ENCODE measurements around the gene RNF220.

Gene RNF220

DNA sequence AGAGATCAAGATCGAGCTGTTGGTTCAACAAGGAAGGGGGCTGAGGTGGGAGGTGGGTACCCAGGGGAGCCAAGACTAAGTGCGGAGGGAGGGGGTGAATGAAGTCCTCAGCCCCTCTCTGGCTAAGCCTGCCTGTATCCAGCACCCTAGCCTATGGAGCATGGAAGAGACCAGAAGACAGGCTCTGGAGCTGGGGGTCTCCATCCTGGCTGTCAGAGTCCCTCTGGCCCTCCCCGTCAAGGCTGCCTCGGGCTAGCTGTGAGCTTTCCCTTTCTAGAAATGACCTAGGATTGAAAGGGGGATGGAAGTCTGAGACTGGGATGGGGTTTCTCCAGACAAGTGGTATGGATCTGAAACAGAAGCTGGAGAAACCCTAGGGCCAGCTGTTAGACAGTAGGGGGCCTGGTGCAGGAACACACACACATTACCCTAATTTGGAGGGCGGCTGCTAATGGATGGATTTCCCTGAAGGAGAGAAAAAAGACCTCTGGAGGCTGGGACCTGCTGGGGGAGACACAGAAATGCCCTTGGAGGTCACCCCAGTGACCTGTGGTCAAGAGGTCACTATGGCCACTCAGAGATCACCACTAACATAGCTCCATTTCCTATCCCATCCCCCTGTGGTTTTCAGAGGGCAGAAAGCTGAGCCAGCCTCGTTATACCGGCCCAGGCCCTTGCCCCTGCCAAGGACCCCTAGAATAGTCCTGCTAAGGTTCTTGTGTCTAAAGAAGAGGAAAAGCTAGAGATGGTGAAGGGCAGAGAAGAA lies 161.4 kb downstream of the RNF220 start:
- TF ChIP-seq POLR2AphosphoS5 (IDR thresholded peaks at IDR 0.05; ENCODE audit: low read depth, low read length) (no peak), TAF1 (IDR thresholded peaks at IDR 0.05; ENCODE audit: borderline replicate concordance, low read depth, low read length) (no peak), POLR2A (IDR thresholded peaks at IDR 0.05; ENCODE audit: low read depth, low read length) (no peak)
- FAIRE-seq: no peak
- DNase-seq (ENCODE audit: insufficient read length): no peak

DNA sequence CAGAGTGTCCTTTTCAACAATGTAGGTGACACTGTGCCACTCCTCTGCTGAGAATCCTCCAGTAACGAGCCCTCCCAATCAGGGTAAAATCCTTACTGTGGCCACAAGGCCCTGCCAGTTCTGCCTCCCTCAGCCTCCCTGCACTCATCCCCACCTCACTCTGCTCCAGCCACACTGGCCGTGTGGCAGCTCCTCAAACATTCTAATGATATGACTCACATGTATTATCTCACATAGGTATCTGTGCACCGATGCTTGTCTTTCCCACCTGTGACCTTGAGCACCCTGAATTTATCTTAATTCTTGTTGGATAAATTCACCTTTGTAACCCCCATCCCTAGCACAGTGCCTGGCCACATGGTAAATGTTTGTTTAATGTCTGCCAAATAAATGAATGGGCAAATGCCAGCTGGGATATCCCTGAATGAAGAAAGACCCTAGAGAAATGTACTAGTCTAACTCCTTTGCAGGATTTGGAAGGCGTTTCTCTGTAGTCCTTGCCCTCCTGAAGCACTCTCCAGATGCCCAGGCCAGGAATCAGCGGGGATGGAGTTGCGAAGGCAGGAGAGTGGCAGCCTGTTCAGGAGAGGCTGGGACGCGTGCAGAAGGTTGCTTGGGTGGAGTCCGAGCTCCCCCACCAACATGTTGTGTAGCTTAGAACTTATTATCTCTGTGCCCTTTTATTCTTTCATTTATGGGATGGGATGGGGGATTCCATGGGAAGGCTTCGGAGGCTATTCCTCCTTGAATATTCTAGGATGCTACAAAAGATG lies 163.3 kb downstream of the RNF220 start:
- no peak for FAIRE-seq
- TF ChIP-seq POLR2AphosphoS5 (IDR thresholded peaks at IDR 0.05; ENCODE audit: low read depth, low read length): no peak
- no peak for TF ChIP-seq TAF1 (IDR thresholded peaks at IDR 0.05; ENCODE audit: borderline replicate concordance, low read depth, low read length)
- TF ChIP-seq POLR2A (IDR thresholded peaks at IDR 0.05; ENCODE audit: low read depth, low read length): no peak
- no peak for DNase-seq (ENCODE audit: insufficient read length)

DNA sequence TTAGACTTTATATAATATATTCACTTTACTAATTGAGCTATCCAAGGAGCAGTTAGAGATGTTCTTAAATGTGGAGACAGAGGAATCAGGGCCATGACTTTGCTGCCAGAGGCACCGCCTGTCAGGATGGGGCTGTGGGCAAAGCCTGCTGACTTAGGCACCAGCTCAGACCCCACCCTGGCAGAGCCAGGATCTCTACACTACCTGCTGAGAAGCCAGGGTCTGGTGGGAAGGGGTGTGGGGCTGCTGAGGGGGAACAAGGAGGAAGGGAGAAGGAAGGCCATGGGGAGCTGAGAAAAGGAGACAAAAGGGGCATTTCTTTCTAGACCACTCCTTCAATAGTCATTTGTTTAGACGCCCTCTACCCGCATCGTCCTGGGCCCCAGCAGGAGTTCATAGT lies 164.4 kb downstream of the RNF220 start:
- TF ChIP-seq POLR2AphosphoS5 (IDR thresholded peaks at IDR 0.05; ENCODE audit: low read depth, low read length) (no peak), TAF1 (IDR thresholded peaks at IDR 0.05; ENCODE audit: borderline replicate concordance, low read depth, low read length) (no peak), POLR2A (IDR thresholded peaks at IDR 0.05; ENCODE audit: low read depth, low read length) (no peak)
- DNase-seq (ENCODE audit: insufficient read length) (no peak), FAIRE-seq (no peak)

DNA sequence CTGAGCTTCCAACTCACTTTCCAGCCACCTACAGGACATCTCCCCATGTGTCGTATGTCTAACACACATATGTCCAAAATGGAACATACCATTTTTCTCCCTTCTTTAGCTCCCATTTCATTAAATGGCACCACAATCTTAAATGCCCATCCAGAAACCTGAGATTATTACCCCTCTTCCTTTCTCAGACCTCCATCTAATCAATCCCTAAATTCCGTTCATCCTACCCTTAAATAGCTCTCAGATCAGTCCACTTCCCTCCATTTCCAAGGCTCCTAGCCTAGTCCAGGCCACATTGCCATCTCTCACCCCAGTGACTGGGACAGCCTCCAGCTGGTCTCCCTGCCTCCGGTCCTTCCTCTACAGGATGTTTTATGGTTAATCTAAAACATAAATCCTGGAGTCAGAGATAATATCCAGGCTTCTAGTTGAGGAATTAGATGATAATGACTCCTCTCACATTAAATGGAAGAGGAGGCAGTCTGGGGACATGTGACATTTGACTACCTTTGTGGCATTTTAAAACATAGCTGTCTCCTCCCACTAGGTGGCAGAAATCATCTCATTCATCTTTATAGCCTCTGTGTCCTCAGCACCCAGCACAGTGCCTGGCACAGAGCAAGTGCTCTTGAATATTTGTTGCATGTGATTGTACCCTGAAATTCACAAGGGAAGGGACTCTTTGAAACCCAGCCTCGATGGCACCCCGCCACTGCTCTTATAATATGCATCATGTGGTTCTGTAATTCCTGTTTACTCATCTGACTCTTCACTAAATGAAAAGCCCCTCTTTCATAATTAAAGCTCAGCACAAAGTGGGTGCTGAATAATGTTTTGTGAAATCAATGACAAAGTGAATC lies 166.9 kb downstream of the RNF220 start:
- peak; percentile 78 for FAIRE-seq
- no peak for TF ChIP-seq POLR2AphosphoS5 (IDR thresholded peaks at IDR 0.05; ENCODE audit: low read depth, low read length)
- no peak for TF ChIP-seq TAF1 (IDR thresholded peaks at IDR 0.05; ENCODE audit: borderline replicate concordance, low read depth, low read length)
- TF ChIP-seq POLR2A (IDR thresholded peaks at IDR 0.05; ENCODE audit: low read depth, low read length): no peak
- DNase-seq (ENCODE audit: insufficient read length): no peak

DNA sequence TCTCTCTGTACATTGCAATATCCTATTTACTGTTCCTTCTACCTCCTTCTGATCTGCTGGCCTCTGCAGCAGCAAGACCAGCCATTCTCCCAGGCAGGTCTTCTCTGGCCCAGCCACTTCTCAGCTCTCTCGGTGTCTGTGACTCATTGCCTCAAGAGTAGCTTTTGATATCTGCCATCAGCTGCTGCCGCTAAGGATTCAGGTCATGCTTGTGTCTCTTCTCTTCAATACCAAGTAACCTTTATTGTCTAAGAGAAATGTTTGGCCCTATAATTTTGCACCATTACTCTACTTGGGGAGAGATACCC lies 167.5 kb downstream of the RNF220 start:
- no peak for DNase-seq (ENCODE audit: insufficient read length)
- TF ChIP-seq POLR2AphosphoS5 (IDR thresholded peaks at IDR 0.05; ENCODE audit: low read depth, low read length): no peak
- TF ChIP-seq POLR2A (IDR thresholded peaks at IDR 0.05; ENCODE audit: low read depth, low read length): no peak
- TF ChIP-seq TAF1 (IDR thresholded peaks at IDR 0.05; ENCODE audit: borderline replicate concordance, low read depth, low read length): no peak
- FAIRE-seq: no peak

DNA sequence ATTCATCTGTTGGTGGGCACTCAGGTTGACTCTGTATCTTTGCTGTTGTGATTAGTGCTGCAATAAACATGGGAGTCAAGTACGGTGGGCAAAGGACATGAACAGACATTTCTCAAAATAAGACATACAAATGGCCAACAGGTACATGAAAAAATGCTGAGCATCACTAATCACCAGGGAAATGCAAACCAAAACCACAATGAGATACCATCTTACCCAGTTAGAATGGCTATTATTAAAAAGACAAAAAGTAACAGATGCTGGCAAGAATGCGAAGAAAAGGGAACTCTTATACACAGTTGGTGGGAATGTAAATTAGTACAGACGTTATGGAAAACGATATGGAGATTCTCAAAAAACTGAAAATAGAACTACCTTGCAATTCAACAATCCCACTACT lies 170.3 kb downstream of the RNF220 start:
- DNase-seq (ENCODE audit: insufficient read length): no peak
- no peak for FAIRE-seq
- TF ChIP-seq POLR2A (IDR thresholded peaks at IDR 0.05; ENCODE audit: low read depth, low read length): no peak
- TF ChIP-seq POLR2AphosphoS5 (IDR thresholded peaks at IDR 0.05; ENCODE audit: low read depth, low read length): no peak
- TF ChIP-seq TAF1 (IDR thresholded peaks at IDR 0.05; ENCODE audit: borderline replicate concordance, low read depth, low read length): no peak

DNA sequence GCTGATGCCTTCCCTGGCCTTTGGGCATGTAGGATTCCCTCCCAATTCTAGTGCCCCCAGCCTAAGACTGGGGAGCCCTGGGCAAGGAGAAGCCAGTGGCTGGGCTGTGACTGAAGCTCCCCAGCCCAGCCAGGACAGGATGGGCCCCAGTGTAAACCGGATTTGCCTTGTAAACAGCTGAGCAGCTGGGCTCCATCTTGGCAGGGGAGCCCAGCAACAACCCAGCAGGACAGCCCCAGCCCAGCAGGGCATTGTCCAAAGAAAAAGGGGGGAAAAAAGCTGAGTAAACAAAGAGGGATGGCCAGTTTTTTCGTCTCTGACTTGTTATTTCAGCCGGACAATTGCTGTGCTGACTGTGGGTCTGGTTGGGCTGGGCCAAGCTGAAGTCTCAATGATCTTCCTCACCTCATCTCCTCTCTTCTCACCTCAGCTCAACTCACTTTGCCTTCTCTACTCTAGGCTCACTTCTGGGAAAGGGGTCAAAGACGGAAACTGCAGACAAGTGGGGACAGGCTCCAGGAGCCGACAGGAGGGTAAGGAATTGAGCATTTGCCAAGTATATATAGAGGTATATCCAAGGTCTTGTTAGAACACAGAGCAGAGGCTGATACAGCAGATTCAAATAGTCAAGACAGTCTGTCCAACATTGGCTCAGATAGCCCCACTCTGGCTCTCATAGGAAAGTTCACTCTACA lies 171.5 kb downstream of the RNF220 start:
- TF ChIP-seq TAF1 (IDR thresholded peaks at IDR 0.05; ENCODE audit: borderline replicate concordance, low read depth, low read length) (no peak), POLR2A (IDR thresholded peaks at IDR 0.05; ENCODE audit: low read depth, low read length) (no peak), POLR2AphosphoS5 (IDR thresholded peaks at IDR 0.05; ENCODE audit: low read depth, low read length) (no peak)
- FAIRE-seq (no peak), DNase-seq (ENCODE audit: insufficient read length) (no peak)

DNA sequence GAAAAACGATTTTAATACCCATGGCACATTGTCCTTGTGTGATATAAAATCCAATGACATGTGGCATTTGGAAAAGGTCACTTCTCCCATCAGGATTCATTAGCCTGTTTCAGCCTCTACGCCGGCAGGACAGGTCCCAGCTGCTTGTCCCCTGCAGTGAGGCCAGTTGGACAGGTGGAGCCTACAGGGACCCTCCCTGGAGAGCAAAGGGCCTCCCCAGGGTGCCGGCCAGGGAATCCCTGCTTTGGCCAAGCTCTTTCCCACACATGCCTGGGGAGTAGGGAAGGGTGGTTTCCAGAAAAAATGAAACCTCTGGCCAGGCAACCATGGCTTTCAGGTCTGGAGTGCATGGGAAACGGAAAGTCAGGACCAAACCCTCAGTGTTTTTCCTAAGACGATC lies 176.2 kb downstream of the RNF220 start:
- DNase-seq (ENCODE audit: insufficient read length) (no peak), FAIRE-seq (no peak)
- no peak for TF ChIP-seq POLR2A (IDR thresholded peaks at IDR 0.05; ENCODE audit: low read depth, low read length)
- TF ChIP-seq TAF1 (IDR thresholded peaks at IDR 0.05; ENCODE audit: borderline replicate concordance, low read depth, low read length): no peak
- TF ChIP-seq POLR2AphosphoS5 (IDR thresholded peaks at IDR 0.05; ENCODE audit: low read depth, low read length): no peak

DNA sequence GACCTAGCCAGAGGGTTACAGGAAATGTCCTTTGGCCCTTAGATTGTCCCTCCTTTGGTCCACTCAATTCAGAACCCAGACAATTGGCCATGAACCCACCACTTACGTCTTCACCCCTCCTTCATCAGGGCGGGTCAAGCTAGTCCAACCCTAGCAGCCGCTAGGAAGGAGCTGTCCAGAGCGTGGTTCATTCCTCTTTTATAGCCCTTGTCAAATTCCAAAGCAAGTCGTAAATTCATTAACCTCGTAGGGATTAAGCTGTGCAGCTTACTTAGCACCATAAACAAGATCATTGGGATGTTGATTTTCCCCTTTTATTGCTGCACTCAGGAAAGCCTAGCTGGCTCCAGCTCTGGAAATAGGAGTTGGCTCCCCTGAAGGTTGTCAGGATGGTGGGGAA lies 179.1 kb downstream of the RNF220 start:
- DNase-seq (ENCODE audit: insufficient read length) (no peak), FAIRE-seq (no peak)
- TF ChIP-seq POLR2AphosphoS5 (IDR thresholded peaks at IDR 0.05; ENCODE audit: low read depth, low read length): no peak
- no peak for TF ChIP-seq TAF1 (IDR thresholded peaks at IDR 0.05; ENCODE audit: borderline replicate concordance, low read depth, low read length)
- no peak for TF ChIP-seq POLR2A (IDR thresholded peaks at IDR 0.05; ENCODE audit: low read depth, low read length)

DNA sequence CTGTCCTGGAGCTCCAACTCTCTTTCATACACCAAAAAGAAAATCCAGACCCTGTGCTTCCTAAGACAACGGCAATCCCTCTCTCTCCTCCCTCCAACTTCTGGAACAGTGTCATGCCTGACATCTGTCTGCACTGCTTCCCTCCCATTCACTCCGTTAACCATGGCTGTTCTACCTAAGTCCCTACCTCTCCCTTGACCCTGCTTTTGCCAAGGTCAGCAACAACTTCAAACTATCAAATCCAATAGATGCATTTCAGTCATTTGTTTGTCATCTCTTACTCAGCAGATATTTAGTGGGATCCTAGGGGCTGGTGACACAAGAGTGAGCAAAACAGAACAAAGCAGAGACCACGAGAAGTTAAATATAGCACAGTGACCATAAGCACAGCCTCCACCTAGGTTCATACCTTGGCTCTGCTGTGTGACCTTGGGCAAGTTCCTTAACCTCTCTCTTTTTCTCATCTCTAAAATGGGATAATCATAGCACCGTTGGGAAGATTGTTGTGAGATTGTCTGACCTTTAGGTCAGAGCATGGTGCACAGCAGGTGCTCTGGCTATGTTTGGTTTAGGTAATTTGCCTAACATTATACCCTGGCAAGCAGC lies 180.4 kb downstream of the RNF220 start:
- TF ChIP-seq POLR2A (IDR thresholded peaks at IDR 0.05; ENCODE audit: low read depth, low read length) (no peak), TAF1 (IDR thresholded peaks at IDR 0.05; ENCODE audit: borderline replicate concordance, low read depth, low read length) (no peak)
- FAIRE-seq: no peak
- DNase-seq (ENCODE audit: insufficient read length): no peak

All from GM12892 (cell line).